ENCODE results near the gene SYT2.

DNA sequence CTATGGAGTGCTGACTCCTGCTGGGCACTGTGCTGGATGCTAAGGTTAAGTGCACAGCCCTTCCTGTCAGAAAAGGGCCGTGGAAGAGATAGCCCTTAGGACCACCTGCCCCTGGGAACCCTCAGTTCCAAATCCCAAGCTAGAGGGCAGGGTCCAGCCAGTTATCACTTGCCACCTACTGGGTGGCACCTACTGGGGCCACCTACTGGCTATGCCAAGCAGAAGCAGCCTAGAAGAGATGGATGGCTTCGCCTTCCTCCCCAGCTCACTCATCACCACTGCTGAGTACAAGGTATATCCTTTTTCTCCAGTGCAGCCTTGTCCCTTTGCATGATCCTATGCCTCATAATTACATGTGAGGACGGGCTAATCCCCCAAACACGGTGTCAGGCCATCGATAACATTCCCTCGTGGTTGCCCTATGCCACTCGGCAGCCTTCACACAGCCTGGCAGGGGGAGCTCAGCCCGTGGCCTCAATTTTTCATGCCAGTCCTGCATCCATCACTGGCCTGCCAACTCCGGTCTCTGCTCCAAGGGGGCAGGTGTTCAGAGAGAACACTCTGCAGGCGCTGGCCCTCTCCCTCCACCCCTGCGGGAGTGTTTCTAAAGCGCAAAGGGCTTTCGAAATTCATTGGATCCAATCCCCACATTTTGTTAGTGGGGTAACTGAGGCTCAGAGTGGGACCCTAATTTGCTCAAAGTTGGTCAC, 49.0 kb downstream of the SYT2 start:
- TF ChIP-seq, protein P1, sequence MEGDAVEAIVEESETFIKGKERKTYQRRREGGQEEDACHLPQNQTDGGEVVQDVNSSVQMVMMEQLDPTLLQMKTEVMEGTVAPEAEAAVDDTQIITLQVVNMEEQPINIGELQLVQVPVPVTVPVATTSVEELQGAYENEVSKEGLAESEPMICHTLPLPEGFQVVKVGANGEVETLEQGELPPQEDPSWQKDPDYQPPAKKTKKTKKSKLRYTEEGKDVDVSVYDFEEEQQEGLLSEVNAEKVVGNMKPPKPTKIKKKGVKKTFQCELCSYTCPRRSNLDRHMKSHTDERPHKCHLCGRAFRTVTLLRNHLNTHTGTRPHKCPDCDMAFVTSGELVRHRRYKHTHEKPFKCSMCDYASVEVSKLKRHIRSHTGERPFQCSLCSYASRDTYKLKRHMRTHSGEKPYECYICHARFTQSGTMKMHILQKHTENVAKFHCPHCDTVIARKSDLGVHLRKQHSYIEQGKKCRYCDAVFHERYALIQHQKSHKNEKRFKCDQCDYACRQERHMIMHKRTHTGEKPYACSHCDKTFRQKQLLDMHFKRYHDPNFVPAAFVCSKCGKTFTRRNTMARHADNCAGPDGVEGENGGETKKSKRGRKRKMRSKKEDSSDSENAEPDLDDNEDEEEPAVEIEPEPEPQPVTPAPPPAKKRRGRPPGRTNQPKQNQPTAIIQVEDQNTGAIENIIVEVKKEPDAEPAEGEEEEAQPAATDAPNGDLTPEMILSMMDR (IDR thresholded peaks at IDR 0.05): peak; percentile 32
- no peak for TF ChIP-seq EZH2 (IDR thresholded peaks at IDR 0.05)
